Endodermal cell (in vitro differentiated cells): Measurements from ENCODE around the gene USP33. TPM values are rescaled to one million over a fixed set of nuclear protein-coding genes. Genes with fewer than 3 reads are reported as not detected.

Experiments used
- DNase-seq: peaks from one replicate; pipeline ENCODE4 v3.0.0-alpha.2; 2017
- H3K27ac ChIP-seq: 2 replicates; pipeline ENCODE4 v1.5.1; 2013; ENCODE audit warnings: mild to moderate bottlenecking, low read depth, low read length, moderate library complexity
- H3K27me3 ChIP-seq: 2 replicates; pipeline ENCODE4 v1.6.1; 2013; ENCODE audit warnings: mild to moderate bottlenecking, low read length, moderate library complexity; ENCODE audit not compliant: insufficient read depth, control insufficient read depth, poor library complexity, severe bottlenecking
- H3K36me3 ChIP-seq: 2 replicates; pipeline ENCODE4 v1.7.0; 2013; ENCODE audit warnings: mild to moderate bottlenecking, low read length, moderate library complexity; ENCODE audit not compliant: control insufficient read depth, insufficient read depth
- H3K4me1 ChIP-seq: one replicate; pipeline ENCODE4 v1.7.0; 2013; ENCODE audit warnings: low read length; ENCODE audit not compliant: control insufficient read depth, insufficient read depth
- H3K4me3 ChIP-seq: 2 replicates; pipeline ENCODE4 v1.5.1; 2013; ENCODE audit warnings: mild to moderate bottlenecking, low read length, moderate library complexity
- H3K9ac ChIP-seq: 2 replicates; pipeline ENCODE4 v1.6.1; 2013; ENCODE audit warnings: mild to moderate bottlenecking, low read length, moderate library complexity; ENCODE audit not compliant: poor library complexity, severe bottlenecking; ENCODE audit errors: extremely low read depth
- H3K9me3 ChIP-seq: 2 replicates; pipeline ENCODE4 v1.6.1; 2013; ENCODE audit warnings: mild to moderate bottlenecking, low read length, moderate library complexity; ENCODE audit not compliant: control insufficient read depth
- H3K27ac Mint-ChIP-seq: 2 replicates; pipeline ENCODE4 v1.8.0; 2020; ENCODE audit warnings: mixed read lengths
- H3K27me3 Mint-ChIP-seq: 2 replicates; pipeline ENCODE4 v1.8.0; 2021; ENCODE audit warnings: mild to moderate bottlenecking, mixed read lengths; ENCODE audit not compliant: insufficient read depth
- H3K36me3 Mint-ChIP-seq: 2 replicates; pipeline ENCODE4 v1.8.0; 2020; ENCODE audit warnings: low read depth, mixed read lengths
- H3K4me1 Mint-ChIP-seq: 2 replicates; pipeline ENCODE4 v1.8.0; 2020; ENCODE audit warnings: mixed read lengths
- H3K4me3 Mint-ChIP-seq: 2 replicates; pipeline ENCODE4 v1.8.0; 2020; ENCODE audit warnings: mild to moderate bottlenecking, moderate library complexity, mixed read lengths
- H3K9me3 Mint-ChIP-seq: 2 replicates; pipeline ENCODE4 v1.8.0; 2020; ENCODE audit warnings: mild to moderate bottlenecking, mixed read lengths
- WGBS, 2 experiments: methylation state at CpG; one replicate each; pipeline versions ENCODE4 v1.1.5 to v1.1.7; 2013; ENCODE audit warnings: missing lambda C conversion rate in 2 of 2, mixed read lengths in 1 of 2; ENCODE audit not compliant: insufficient coverage in 1 of 2, insufficient read length in 1 of 2; 5-methylcytosine and 5-hydroxymethylcytosine counted together
- total RNA-seq, 2 donors: library from RNA; stranded (reverse); fragmentation: NEBNext Ultra II Directional in 1 of 2; extraction: Animal tissue kit (Norgen Biotek cat#: 25700) in 1 of 2; gene quantifications; 2 replicates in 1 of 2; 3 replicates in 1 of 2; pipeline ENCODE4 v1.2.1, GENCODE V29; 2021
- TF ChIP-seq, protein P1 (sequence below): fragments of 200-600 bp; sonication (generic); conservative IDR thresholded peaks from 2 replicates; pipeline ENCODE4 v1.5.0; 2021; ENCODE audit warnings: antibody characterized with exemption, mild to moderate bottlenecking

The USP33 gene
- total RNA-seq, 2 donors from 2014 or later = 61.8 to 67.6 TPM

DNA sequence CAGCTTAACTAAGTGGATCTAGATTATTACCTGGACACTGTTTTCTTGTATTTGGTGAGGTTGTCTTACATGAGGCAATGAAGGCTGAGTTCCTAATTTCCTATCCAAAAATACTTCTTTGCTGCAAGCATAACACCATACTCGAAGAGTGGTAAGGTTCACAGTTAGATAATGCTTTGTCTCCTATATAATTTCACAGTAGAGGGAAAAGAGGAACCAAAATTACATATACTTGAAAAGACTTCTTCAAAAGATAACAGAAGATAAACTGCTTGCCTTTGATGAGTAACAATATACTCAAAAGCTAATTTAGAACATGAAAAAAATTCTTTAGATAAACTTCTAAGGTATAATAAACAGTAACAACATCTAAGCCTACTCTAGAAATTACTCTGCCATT lies 20.4 kb downstream of the USP33 start:
- Mint-ChIP-seq H3K4me1 (no peaks in the 10 kb centered on the region), H3K4me3 (no peak overlapping the region), H3K27me3 (no peaks in the 10 kb centered on the region), H3K9me3 (no peaks in the 10 kb centered on the region), H3K36me3 (peaks cover 36% of the 10 kb centered on the region), H3K27ac (no peak overlapping the region)
- Histone ChIP-seq H3K9ac (no peak overlapping the region), H3K27ac (no peak overlapping the region), H3K4me1 (no peaks in the 10 kb centered on the region), H3K4me3 (no peak overlapping the region), H3K36me3 (peaks cover 54% of the 10 kb centered on the region), H3K9me3 (no peaks in the 10 kb centered on the region), H3K27me3 (no peaks in the 10 kb centered on the region)
- no peak for DNase-seq
- 100% methylated on average over 1 of the region's 1 CpG; no CpG with 5 or more reads in 1 of the 2 experiments for WGBS, 2 experiments
- TF ChIP-seq, protein P1, sequence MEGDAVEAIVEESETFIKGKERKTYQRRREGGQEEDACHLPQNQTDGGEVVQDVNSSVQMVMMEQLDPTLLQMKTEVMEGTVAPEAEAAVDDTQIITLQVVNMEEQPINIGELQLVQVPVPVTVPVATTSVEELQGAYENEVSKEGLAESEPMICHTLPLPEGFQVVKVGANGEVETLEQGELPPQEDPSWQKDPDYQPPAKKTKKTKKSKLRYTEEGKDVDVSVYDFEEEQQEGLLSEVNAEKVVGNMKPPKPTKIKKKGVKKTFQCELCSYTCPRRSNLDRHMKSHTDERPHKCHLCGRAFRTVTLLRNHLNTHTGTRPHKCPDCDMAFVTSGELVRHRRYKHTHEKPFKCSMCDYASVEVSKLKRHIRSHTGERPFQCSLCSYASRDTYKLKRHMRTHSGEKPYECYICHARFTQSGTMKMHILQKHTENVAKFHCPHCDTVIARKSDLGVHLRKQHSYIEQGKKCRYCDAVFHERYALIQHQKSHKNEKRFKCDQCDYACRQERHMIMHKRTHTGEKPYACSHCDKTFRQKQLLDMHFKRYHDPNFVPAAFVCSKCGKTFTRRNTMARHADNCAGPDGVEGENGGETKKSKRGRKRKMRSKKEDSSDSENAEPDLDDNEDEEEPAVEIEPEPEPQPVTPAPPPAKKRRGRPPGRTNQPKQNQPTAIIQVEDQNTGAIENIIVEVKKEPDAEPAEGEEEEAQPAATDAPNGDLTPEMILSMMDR = no peak

DNA sequence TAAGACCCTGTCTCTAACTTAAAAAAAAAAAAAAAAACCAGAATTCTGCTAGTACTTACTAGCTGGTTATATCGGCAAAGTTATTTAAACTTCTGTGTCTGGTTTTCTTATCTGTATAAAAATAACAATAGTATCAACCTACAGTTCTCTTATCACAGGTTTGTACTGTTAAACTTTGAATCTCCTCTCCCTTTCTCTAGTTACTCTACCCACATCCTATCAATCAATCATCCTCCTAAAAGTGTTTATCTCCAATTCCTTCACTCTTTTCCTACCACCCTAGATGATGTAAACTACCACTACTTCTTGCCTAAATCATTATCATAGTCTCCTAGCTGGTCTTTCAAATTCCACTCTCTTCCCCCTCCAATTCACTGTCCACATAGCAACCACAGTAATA lies 27.6 kb downstream of the USP33 start:
- Histone ChIP-seq H3K4me1 (peaks cover under 1% of the 10 kb centered on the region), H3K9me3 (no peaks in the 10 kb centered on the region), H3K9ac (no peak overlapping the region), H3K4me3 (no peak overlapping the region), H3K27ac (no peak overlapping the region), H3K27me3 (no peaks in the 10 kb centered on the region), H3K36me3 (peaks cover 50% of the 10 kb centered on the region)
- H3K27ac Mint-ChIP-seq = no peak overlapping the region
- no CpG with 5 or more reads among the region's 1 CpG for WGBS, 2 experiments
- no peak overlapping the region for H3K4me3 Mint-ChIP-seq
- TF ChIP-seq, protein P1 = no peak
- DNase-seq = no peak
- no peaks in the 10 kb centered on the region for H3K9me3 Mint-ChIP-seq
- no peaks in the 10 kb centered on the region for H3K4me1 Mint-ChIP-seq
- no peaks in the 10 kb centered on the region for H3K27me3 Mint-ChIP-seq
- peaks cover 38% of the 10 kb centered on the region for H3K36me3 Mint-ChIP-seq

DNA sequence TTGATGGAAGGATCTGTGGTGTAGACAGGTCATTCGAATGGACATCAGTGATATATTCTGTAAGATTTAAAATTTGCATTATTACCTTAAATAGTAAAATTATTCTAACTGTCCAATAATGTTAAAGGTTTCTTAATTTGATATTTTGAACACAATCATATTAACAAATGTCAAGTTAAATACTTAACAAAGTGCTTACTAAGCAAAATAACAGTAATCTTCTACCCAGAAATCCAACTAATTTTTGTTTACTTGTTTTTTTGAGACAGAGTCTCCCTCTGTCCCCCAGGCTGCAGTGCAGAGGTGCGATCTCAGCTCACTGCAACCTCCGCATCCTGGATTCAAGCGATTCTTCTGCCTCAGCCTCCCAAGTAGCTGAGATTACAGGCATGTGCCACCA lies 33.9 kb downstream of the USP33 start:
- Mint-ChIP-seq H3K4me3 (no peak overlapping the region), H3K27ac (no peak overlapping the region), H3K9me3 (no peaks in the 10 kb centered on the region), H3K4me1 (no peaks in the 10 kb centered on the region), H3K36me3 (peaks cover 67% of the 10 kb centered on the region), H3K27me3 (no peaks in the 10 kb centered on the region)
- H3K9ac ChIP-seq = no peak overlapping the region
- no peaks in the 10 kb centered on the region for H3K9me3 ChIP-seq
- no peaks in the 10 kb centered on the region for H3K27me3 ChIP-seq
- WGBS, 2 experiments = 96 to 99% methylated on average over 3 of the region's 4 CpGs
- peaks cover 83% of the 10 kb centered on the region for H3K36me3 ChIP-seq
- H3K27ac ChIP-seq = no peak overlapping the region
- peaks cover 3% of the 10 kb centered on the region for H3K4me1 ChIP-seq
- TF ChIP-seq, protein P1 = no peak
- DNase-seq = no peak
- H3K4me3 ChIP-seq = no peak overlapping the region
